DOHH2 (cell line): ENCODE results near the gene UPK3A.

Source experiments
- H3F3A ChIP-seq: fragments of 200-600 bp; sonication (generic), shearing (Covaris generic); 2 replicates; pipeline ENCODE4 v1.6.0; 2016; ENCODE audit warnings: antibody characterized with exemption, mild to moderate bottlenecking; ENCODE audit not compliant: control insufficient read depth, insufficient read depth
- H3K27ac ChIP-seq: fragments of 200-600 bp; sonication (generic); 2 replicates; pipeline ENCODE4 v1.5.1; 2014; ENCODE audit warnings: low read depth, mild to moderate bottlenecking, low read length, moderate library complexity
- H3K27me3 ChIP-seq: fragments of 200-600 bp; sonication (generic); 2 replicates; pipeline ENCODE4 v1.6.1; 2014; ENCODE audit warnings: mild to moderate bottlenecking, low read length, mixed read lengths; ENCODE audit not compliant: control insufficient read depth
- H3K36me3 ChIP-seq: fragments of 200-600 bp; sonication (generic); 2 replicates; pipeline ENCODE4 v1.6.1; 2014; ENCODE audit warnings: mild to moderate bottlenecking, low read length, moderate library complexity, mixed read lengths; ENCODE audit not compliant: control insufficient read depth
- H3K4me1 ChIP-seq: fragments of 200-600 bp; sonication (generic); 2 replicates; pipeline ENCODE4 v1.6.1; 2014; ENCODE audit warnings: mild to moderate bottlenecking, low read length, mixed read lengths; ENCODE audit not compliant: control insufficient read depth
- H3K4me2 ChIP-seq: fragments of 200-600 bp; sonication (generic); 2 replicates; pipeline ENCODE4 v1.6.0; 2014; ENCODE audit warnings: mild to moderate bottlenecking, low read length, moderate library complexity
- H3K4me3 ChIP-seq: fragments of 200-600 bp; sonication (generic); 2 replicates; pipeline ENCODE4 v1.5.1; 2014; ENCODE audit warnings: mild to moderate bottlenecking, low read length, mixed read lengths
- H3K79me2 ChIP-seq: fragments of 200-600 bp; sonication (generic); 2 replicates; pipeline ENCODE4 v1.6.1; 2014; ENCODE audit warnings: mild to moderate bottlenecking, low read length, mixed read lengths; ENCODE audit not compliant: control insufficient read depth
- H3K9me2 ChIP-seq: fragments of 200-600 bp; sonication (generic); replicated peaks from 2 replicates; pipeline ENCODE4 v1.6.1; 2014; ENCODE audit warnings: mild to moderate bottlenecking, low read length, mixed read lengths; ENCODE audit not compliant: control insufficient read depth
- H3K9me3 ChIP-seq: fragments of 200-600 bp; sonication (generic); 2 replicates; pipeline ENCODE4 v1.6.1; 2014; ENCODE audit warnings: antibody characterized with exemption, low read length, mixed read lengths; ENCODE audit not compliant: control insufficient read depth, insufficient read depth
- H4K20me1 ChIP-seq: fragments of 200-600 bp; sonication (generic); 2 replicates; pipeline ENCODE4 v1.6.0; 2014; ENCODE audit warnings: low read depth, mild to moderate bottlenecking, antibody characterized with exemption, low read length, moderate library complexity; ENCODE audit not compliant: control insufficient read depth, insufficient read depth
- EZH2phosphoT487 ChIP-seq: fragments of 200-600 bp; sonication (generic); IDR thresholded peaks from 2 replicates; pipeline ENCODE4 v1.6.1; 2017; ENCODE audit warnings: borderline replicate concordance, mild to moderate bottlenecking, antibody characterized with exemption, low read length, moderate library complexity, mixed read lengths
- TF ChIP-seq, protein P1 (sequence below): fragments of 200-600 bp; sonication (generic); IDR thresholded peaks from one replicate; pipeline ENCODE4 v1.5.1; 2014; ENCODE audit warnings: antibody characterized with exemption, mild to moderate bottlenecking, low read depth, low read length; ENCODE audit not compliant: poor library complexity, severe bottlenecking

The UPK3A gene

GRCh38 chr22:45263463-45264269, 21.1 kb upstream of the UPK3A start:
- H3K27ac ChIP-seq: peak overlapping the region; percentile 85
- peaks cover 9% of the 10 kb centered on the region for H3K27me3 ChIP-seq
- H4K20me1 ChIP-seq: no peaks in the 10 kb centered on the region
- peak overlapping the region; percentile 25 for H3K4me3 ChIP-seq
- H3K79me2 ChIP-seq: no peaks in the 10 kb centered on the region
- H3K4me1 ChIP-seq: peaks cover 55% of the 10 kb centered on the region
- H3K36me3 ChIP-seq: no peaks in the 10 kb centered on the region
- H3K4me2 ChIP-seq: peak overlapping the region; percentile 66
- TF ChIP-seq, protein P1, sequence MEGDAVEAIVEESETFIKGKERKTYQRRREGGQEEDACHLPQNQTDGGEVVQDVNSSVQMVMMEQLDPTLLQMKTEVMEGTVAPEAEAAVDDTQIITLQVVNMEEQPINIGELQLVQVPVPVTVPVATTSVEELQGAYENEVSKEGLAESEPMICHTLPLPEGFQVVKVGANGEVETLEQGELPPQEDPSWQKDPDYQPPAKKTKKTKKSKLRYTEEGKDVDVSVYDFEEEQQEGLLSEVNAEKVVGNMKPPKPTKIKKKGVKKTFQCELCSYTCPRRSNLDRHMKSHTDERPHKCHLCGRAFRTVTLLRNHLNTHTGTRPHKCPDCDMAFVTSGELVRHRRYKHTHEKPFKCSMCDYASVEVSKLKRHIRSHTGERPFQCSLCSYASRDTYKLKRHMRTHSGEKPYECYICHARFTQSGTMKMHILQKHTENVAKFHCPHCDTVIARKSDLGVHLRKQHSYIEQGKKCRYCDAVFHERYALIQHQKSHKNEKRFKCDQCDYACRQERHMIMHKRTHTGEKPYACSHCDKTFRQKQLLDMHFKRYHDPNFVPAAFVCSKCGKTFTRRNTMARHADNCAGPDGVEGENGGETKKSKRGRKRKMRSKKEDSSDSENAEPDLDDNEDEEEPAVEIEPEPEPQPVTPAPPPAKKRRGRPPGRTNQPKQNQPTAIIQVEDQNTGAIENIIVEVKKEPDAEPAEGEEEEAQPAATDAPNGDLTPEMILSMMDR: peak; percentile 44
- TF ChIP-seq EZH2phosphoT487: no peak
- no peaks in the 10 kb centered on the region for H3K9me2 ChIP-seq
- H3K9me3 ChIP-seq: no peaks in the 10 kb centered on the region
- peaks cover 26% of the 10 kb centered on the region for H3F3A ChIP-seq

- Histone ChIP-seq H4K20me1 (no peaks in the 10 kb centered on the region), H3K9me2 (no peaks in the 10 kb centered on the region), H3K27ac (no peak overlapping the region), H3K36me3 (no peaks in the 10 kb centered on the region), H3K4me3 (no peak overlapping the region), H3K79me2 (no peaks in the 10 kb centered on the region), H3K9me3 (no peaks in the 10 kb centered on the region), H3K4me1 (peaks cover 59% of the 10 kb centered on the region), H3F3A (peaks cover 30% of the 10 kb centered on the region), H3K27me3 (peaks cover 24% of the 10 kb centered on the region), H3K4me2 (no peak overlapping the region)
- no peak for TF ChIP-seq EZH2phosphoT487
- TF ChIP-seq, protein P1: no peak
Measured at GRCh38 chr22:45265535-45265934, 19.2 kb upstream of the UPK3A start.

GRCh38 chr22:45268167-45268957, 16.4 kb upstream of the UPK3A start:
- H3K4me3 ChIP-seq: peak overlapping the region; percentile 75
- H3K4me2 ChIP-seq: peak overlapping the region; percentile 100
- no peaks in the 10 kb centered on the region for H3K9me3 ChIP-seq
- H3K27me3 ChIP-seq: peaks cover 27% of the 10 kb centered on the region
- no peaks in the 10 kb centered on the region for H3K79me2 ChIP-seq
- H3K36me3 ChIP-seq: no peaks in the 10 kb centered on the region
- no peaks in the 10 kb centered on the region for H4K20me1 ChIP-seq
- H3K4me1 ChIP-seq: peaks cover 31% of the 10 kb centered on the region
- H3K9me2 ChIP-seq: no peaks in the 10 kb centered on the region
- no peak for TF ChIP-seq EZH2phosphoT487
- TF ChIP-seq, protein P1: no peak
- no peak overlapping the region for H3K27ac ChIP-seq
- peaks cover 17% of the 10 kb centered on the region for H3F3A ChIP-seq
